IMR-90 (cell line): Measurements from ENCODE around the gene TM2D3. TPM values are rescaled to one million over a fixed set of nuclear protein-coding genes. Genes with fewer than 3 reads are reported as not detected.

Experiments
- ATAC-seq: fragments of 200-7000 bp; cut with Tn5 transposase; 2 replicates; pipeline ENCODE4 v1.9.1; 2020; ENCODE audit warnings: low read depth, mild to moderate bottlenecking, moderate library complexity
- BruUV-seq: library from RNA; stranded (reverse); fragments of 400-500 nt; replicated peaks from 2 replicates; lab custom pipeline; 2021; lab: Mats Ljungman, UMichigan
- CTCF ChIA-PET: fragments of 300-600 bp; formaldehyde crosslinking; extraction: SDS; loops from one replicate; lab custom pipeline; 2021; ENCODE audit warnings: antibody characterized with exemption; lab: Yijun Ruan, JAX
- POLR2A ChIA-PET: fragments of 300-600 bp; sonication (Branson Sonifier 250); formaldehyde crosslinking; loops from one replicate; lab custom pipeline; 2022; ENCODE audit warnings: antibody characterized with exemption; ENCODE audit not compliant: unreplicated experiment; lab: Charles Lee
- DNase-seq: peaks from one replicate; pipeline ENCODE4 v3.0.0; 2013
- H2AFZ ChIP-seq: replicated peaks from 2 replicates; pipeline ENCODE3; 2013; ENCODE audit warnings: low read length, mild to moderate bottlenecking; ENCODE audit not compliant: poor library complexity
- H2AK5ac ChIP-seq: 2 replicates; pipeline ENCODE4 v1.6.1; 2013; ENCODE audit warnings: low read depth, low read length, inconsistent platforms
- H2AK9ac ChIP-seq: replicated peaks from 2 replicates; pipeline ENCODE3; 2013; ENCODE audit warnings: mild to moderate bottlenecking, low read depth, low read length, moderate library complexity; ENCODE audit not compliant: poor library complexity
- H2BK120ac ChIP-seq: 2 replicates; pipeline ENCODE4 v1.6.1; 2013; ENCODE audit warnings: low read depth, low read length, inconsistent platforms
- H2BK15ac ChIP-seq: 3 replicates; pipeline ENCODE4 v1.6.1; 2013; ENCODE audit warnings: low read depth, low read length, inconsistent platforms
- H2BK20ac ChIP-seq: 2 replicates; pipeline ENCODE4 v1.6.1; 2013; ENCODE audit warnings: low read depth, mild to moderate bottlenecking, inconsistent platforms, low read length, moderate library complexity
- H2BK5ac ChIP-seq: 2 replicates; pipeline ENCODE4 v1.6.1; 2013; ENCODE audit warnings: mild to moderate bottlenecking, low read depth, low read length, inconsistent platforms; ENCODE audit not compliant: poor library complexity, severe bottlenecking
- H3K14ac ChIP-seq: replicated peaks from 2 replicates; pipeline ENCODE4 v1.6.1; 2013; ENCODE audit warnings: low read depth, low read length, inconsistent platforms
- H3K18ac ChIP-seq: 2 replicates; pipeline ENCODE4 v1.6.1; 2013; ENCODE audit warnings: low read depth, low read length, control low read depth
- H3K23ac ChIP-seq: 2 replicates; pipeline ENCODE4 v1.6.1; 2013; ENCODE audit warnings: low read depth, low read length, inconsistent platforms
- H3K27ac ChIP-seq: 2 replicates; pipeline ENCODE4 v1.5.1; 2013; ENCODE audit warnings: mild to moderate bottlenecking, control low read depth, low read length; ENCODE audit not compliant: insufficient read depth
- H3K27me3 ChIP-seq: 2 replicates; pipeline ENCODE4 v1.6.1; 2013; ENCODE audit warnings: low read length; ENCODE audit not compliant: control insufficient read depth, insufficient read depth
- H3K36me3 ChIP-seq: 2 replicates; pipeline ENCODE4 v1.6.1; 2013; ENCODE audit warnings: low read length, mixed read lengths; ENCODE audit not compliant: control insufficient read depth, insufficient read depth
- H3K4ac ChIP-seq: 2 replicates; pipeline ENCODE4 v1.6.1; 2013; ENCODE audit warnings: low read depth, low read length, inconsistent platforms
- H3K4me1 ChIP-seq: 2 replicates; pipeline ENCODE4 v1.6.1; 2013; ENCODE audit warnings: low read length, mixed read lengths; ENCODE audit not compliant: control insufficient read depth, insufficient read depth
- H3K4me2 ChIP-seq: 2 replicates; pipeline ENCODE4 v1.6.1; 2013; ENCODE audit warnings: low read depth, mild to moderate bottlenecking, control low read depth, low read length, moderate library complexity
- H3K4me3 ChIP-seq: 2 replicates; pipeline ENCODE4 v1.5.1; 2013; ENCODE audit warnings: low read depth, mild to moderate bottlenecking, control low read depth, low read length, moderate library complexity; ENCODE audit not compliant: insufficient read depth
- H3K56ac ChIP-seq: 2 replicates; pipeline ENCODE4 v1.6.1; 2013; ENCODE audit warnings: low read length, inconsistent platforms; ENCODE audit not compliant: insufficient read depth; ENCODE audit errors: extremely low read depth
- H3K79me1 ChIP-seq, 2 experiments: 2 replicates each; pipeline ENCODE4 v1.6.1; 2013; ENCODE audit warnings: low read length in 2 of 2, inconsistent platforms in 1 of 2, low read depth in 1 of 2
- H3K9ac ChIP-seq: 2 replicates; pipeline ENCODE4 v1.6.1; 2013; ENCODE audit warnings: low read depth, low read length, control low read depth
- H3K9me1 ChIP-seq: 2 replicates; pipeline ENCODE4 v1.6.1; 2013; ENCODE audit warnings: low read length, inconsistent platforms; ENCODE audit not compliant: insufficient read depth
- H3K9me3 ChIP-seq: 2 replicates; pipeline ENCODE4 v1.6.1; 2013; ENCODE audit warnings: low read length; ENCODE audit not compliant: control insufficient read depth, insufficient read depth
- H4K20me1 ChIP-seq: 2 replicates; pipeline ENCODE4 v1.6.1; 2013; ENCODE audit warnings: low read length, inconsistent platforms; ENCODE audit not compliant: insufficient read depth
- H4K5ac ChIP-seq: 2 replicates; pipeline ENCODE4 v1.6.1; 2013; ENCODE audit warnings: mild to moderate bottlenecking, low read depth, low read length, control low read depth
- H4K8ac ChIP-seq, 2 experiments: 2 replicates each; pipeline ENCODE4 v1.6.1; 2013; ENCODE audit warnings: low read depth in 2 of 2, low read length in 2 of 2, control low read depth in 1 of 2, inconsistent platforms in 1 of 2
- H4K91ac ChIP-seq: 2 replicates; pipeline ENCODE4 v1.6.1; 2013; ENCODE audit warnings: low read depth, low read length, inconsistent platforms; ENCODE audit not compliant: insufficient read depth
- BHLHE40 ChIP-seq: fragments of 150-350 bp; IDR thresholded peaks from 2 replicates; pipeline ENCODE4 v1.6.1; 2016; ENCODE audit warnings: mild to moderate bottlenecking, low read depth, low read length
- CEBPB ChIP-seq: IDR thresholded peaks from 2 replicates; pipeline ENCODE4 v1.6.1; 2012; ENCODE audit warnings: low read depth, low read length, improper control_type of control experiment
- CHD1 ChIP-seq: IDR thresholded peaks from 2 replicates; pipeline ENCODE4 v1.6.1; 2012; ENCODE audit warnings: low read depth, low read length, improper control_type of control experiment
- ELK1 ChIP-seq: fragments of 150-350 bp; IDR thresholded peaks from 2 replicates; pipeline ENCODE4 v1.6.1; 2016; ENCODE audit warnings: low read depth, mild to moderate bottlenecking, low read length, moderate library complexity, borderline replicate concordance
- FOS ChIP-seq: fragments of 150-350 bp; IDR thresholded peaks from 2 replicates; pipeline ENCODE4 v1.6.1; 2016; ENCODE audit warnings: low read depth, low read length
- MAFK ChIP-seq: IDR thresholded peaks from 2 replicates; pipeline ENCODE4 v1.6.1; 2012; ENCODE audit warnings: low read depth, low read length, improper control_type of control experiment
- MAZ ChIP-seq: IDR thresholded peaks from 2 replicates; pipeline ENCODE4 v1.6.1; 2012; ENCODE audit warnings: low read depth, mild to moderate bottlenecking, low read length, improper control_type of control experiment, moderate library complexity, borderline replicate concordance
- NFE2L2 ChIP-seq: fragments of 150-350 bp; IDR thresholded peaks from 2 replicates; pipeline ENCODE4 v1.6.1; 2016; ENCODE audit warnings: low read depth, mild to moderate bottlenecking, low read length
- POLR2A ChIP-seq: IDR thresholded peaks from 2 replicates; pipeline ENCODE4 v1.6.1; 2012; ENCODE audit warnings: mild to moderate bottlenecking, low read depth, low read length
- RAD21 ChIP-seq: IDR thresholded peaks from 2 replicates; pipeline ENCODE4 v1.6.1; 2012; ENCODE audit warnings: low read length, improper control_type of control experiment
- RCOR1 ChIP-seq: IDR thresholded peaks from 2 replicates; pipeline ENCODE4 v1.6.1; 2012; ENCODE audit warnings: mild to moderate bottlenecking, low read length, improper control_type of control experiment; ENCODE audit not compliant: insufficient replicate concordance
- RFX5 ChIP-seq: IDR thresholded peaks from 2 replicates; pipeline ENCODE4 v1.8.0; 2012; ENCODE audit warnings: low read depth, mild to moderate bottlenecking, low read length, moderate library complexity
- SMC3 ChIP-seq: fragments of 150-350 bp; IDR thresholded peaks from 2 replicates; pipeline ENCODE4 v1.6.1; 2016; ENCODE audit warnings: low read depth, mild to moderate bottlenecking, antibody characterized with exemption, low read length, moderate library complexity
- USF2 ChIP-seq: fragments of 150-350 bp; IDR thresholded peaks from 2 replicates; pipeline ENCODE4 v1.6.1; 2017; ENCODE audit warnings: mild to moderate bottlenecking, antibody characterized with exemption, low read length, low read depth
- WGBS, 2 experiments: methylation state at CpG; one replicate each; pipeline versions ENCODE4 v1.1.5 to v1.1.7; 2013; ENCODE audit warnings: missing lambda C conversion rate in 2 of 2; ENCODE audit not compliant: insufficient read length in 1 of 2; ENCODE audit errors: extremely low coverage in 2 of 2; 5-methylcytosine and 5-hydroxymethylcytosine counted together
- dilution Hi-C: fragments of 300-500 bp; cut with HindIII; formaldehyde crosslinking; loops from one replicate; pipeline ENCODE4 v1.14.3; 2018; ENCODE audit warnings: low sequenced_read_pairs; ENCODE audit not compliant: unreplicated experiment
- in situ Hi-C: fragments of 300-500 bp; cut with MboI; formaldehyde crosslinking; loops from 3 replicates; pipeline ENCODE4 v1.14.3; 2019; ENCODE audit warnings: low sequenced_read_pairs, inconsistent platforms, mixed read lengths
- intact Hi-C: fragments of 100-400 bp; cut with micrococcal nuclease; formaldehyde crosslinking; loops from 2 replicates; pipeline ENCODE4 v1.10.0; 2022
- polyA plus RNA-seq, 3 experiments: library from polyadenylated mRNA; depleted of rRNA; stranded (reverse); fragments of >200 nt; gene quantifications; 2 replicates each; pipeline ENCODE4 v1.2.3, GENCODE V29; 2012; ENCODE audit warnings: low replicate concordance in 1 of 3
- total RNA-seq: library from RNA; depleted of rRNA; stranded (reverse); fragments of >200 nt; gene quantifications from 2 replicates; pipeline ENCODE4 v1.2.3, GENCODE V29; 2012
- TF ChIP-seq, protein P1 (sequence below): conservative IDR thresholded peaks from 2 replicates; pipeline ENCODE4 v1.5.1; 2012; ENCODE audit warnings: mild to moderate bottlenecking, low read depth, low read length, improper control_type of control experiment

TM2D3 gene
- total and polyA plus RNA-seq, 2 of the 4 experiments (the other 2 are of a cell fraction): 27.4 to 34.5 TPM

- POLR2A ChIA-PET: no interaction called here
These were observed 6.0 kb upstream of the TM2D3 start for GRCh38 chr15:101657968-101658784.

More at GRCh38 chr15:101657968-101658784, 6.0 kb upstream of the TM2D3 start:
- Histone ChIP-seq H3K4me3 (no peak overlapping the region), H2BK120ac (no peak overlapping the region), H3K9me3 (no peaks in the 10 kb centered on the region), H2AFZ (peak overlapping the region; percentile 9), H3K27me3 (no peaks in the 10 kb centered on the region), H3K9ac (no peak overlapping the region), H2BK5ac (no peak overlapping the region), H3K36me3 (peaks cover 23% of the 10 kb centered on the region), H4K91ac (no peak overlapping the region), H3K18ac (no peak overlapping the region), H2BK15ac (no peak overlapping the region), H3K14ac (no peak overlapping the region), H3K79me1 (peaks cover under 1 to 3% of the 10 kb centered on the region in 2 experiments; a peak in 3 of 4 replicates), H3K56ac (no peak overlapping the region), H3K27ac (no peak overlapping the region), H4K5ac (no peak overlapping the region), H2AK5ac (no peak overlapping the region), H4K8ac (no peak overlapping the region), H2BK20ac (no peak overlapping the region), H3K23ac (no peak overlapping the region), H3K4ac (no peak overlapping the region), H2AK9ac (no peak overlapping the region), H3K4me2 (no peak overlapping the region), H3K4me1 (no peaks in the 10 kb centered on the region), H3K9me1 (peaks cover 17% of the 10 kb centered on the region), H4K20me1 (no peaks in the 10 kb centered on the region; the same call in 1 of the 2 replicates)
- intact Hi-C loops: no loop called here
- TF ChIP-seq MAZ: no peak
- no peak for TF ChIP-seq RFX5
- TF ChIP-seq SMC3: no peak
- TF ChIP-seq, protein P1, sequence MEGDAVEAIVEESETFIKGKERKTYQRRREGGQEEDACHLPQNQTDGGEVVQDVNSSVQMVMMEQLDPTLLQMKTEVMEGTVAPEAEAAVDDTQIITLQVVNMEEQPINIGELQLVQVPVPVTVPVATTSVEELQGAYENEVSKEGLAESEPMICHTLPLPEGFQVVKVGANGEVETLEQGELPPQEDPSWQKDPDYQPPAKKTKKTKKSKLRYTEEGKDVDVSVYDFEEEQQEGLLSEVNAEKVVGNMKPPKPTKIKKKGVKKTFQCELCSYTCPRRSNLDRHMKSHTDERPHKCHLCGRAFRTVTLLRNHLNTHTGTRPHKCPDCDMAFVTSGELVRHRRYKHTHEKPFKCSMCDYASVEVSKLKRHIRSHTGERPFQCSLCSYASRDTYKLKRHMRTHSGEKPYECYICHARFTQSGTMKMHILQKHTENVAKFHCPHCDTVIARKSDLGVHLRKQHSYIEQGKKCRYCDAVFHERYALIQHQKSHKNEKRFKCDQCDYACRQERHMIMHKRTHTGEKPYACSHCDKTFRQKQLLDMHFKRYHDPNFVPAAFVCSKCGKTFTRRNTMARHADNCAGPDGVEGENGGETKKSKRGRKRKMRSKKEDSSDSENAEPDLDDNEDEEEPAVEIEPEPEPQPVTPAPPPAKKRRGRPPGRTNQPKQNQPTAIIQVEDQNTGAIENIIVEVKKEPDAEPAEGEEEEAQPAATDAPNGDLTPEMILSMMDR: no peak
- no peak for TF ChIP-seq NFE2L2
- TF ChIP-seq BHLHE40: no peak
- no peak for TF ChIP-seq POLR2A
- TF ChIP-seq ELK1: no peak
- no peak for TF ChIP-seq RCOR1
- TF ChIP-seq USF2: no peak
- no peak for TF ChIP-seq CEBPB
- no peak for TF ChIP-seq CHD1
- no peak for TF ChIP-seq FOS
- TF ChIP-seq RAD21: no peak
- no peak for TF ChIP-seq MAFK
- no peak for ATAC-seq
- CTCF ChIA-PET: interaction anchor here (0.6 kb wide), 1 partner anchor 60 kb away, joined by 3 read pairs; no protein-coding TSS in a partner anchor
- in situ Hi-C loops: no loop called here
- no TSS peak for BruUV-seq
- dilution Hi-C loops: no loop called here
- DNase-seq: no peak
- WGBS, 2 experiments: 91% methylated on average over 4 of the region's 9 CpGs; no CpG with 5 or more reads in 1 of the 2 experiments
